Tibial nerve (tissue), 4 donors: ENCODE data around the gene FAM114A1.
A peak's percentile ranks its signal among the peaks of the same experiment; 100 is the strongest.

Experiments
- CTCF ChIP-seq, 5 experiments: fragments of 200-600 bp in 3 of 5; fragments of 450-650 bp in 2 of 5; sonication (generic) in 3 of 5; IDR thresholded peaks; one replicate each; pipeline ENCODE4 v1.5.1; 2016 to 2019; ENCODE audit warnings: antibody characterized with exemption in 5 of 5, mild to moderate bottlenecking in 3 of 5, moderate library complexity in 2 of 5
- EP300 ChIP-seq, 2 donors: sonication (generic); formaldehyde crosslinking; IDR thresholded peaks; one replicate each; pipeline ENCODE4 v1.6.1; 2017; ENCODE audit warnings: antibody characterized with exemption in 2 of 2, mild to moderate bottlenecking in 1 of 2

- TF ChIP-seq CTCF (IDR thresholded peaks at IDR 0.05) = no peak
- peak in 1 of 2 donors; percentile 9 for TF ChIP-seq EP300 (IDR thresholded peaks at IDR 0.05)
Observed at GRCh38 chr4:38866973-38867477, 581 bp upstream of the FAM114A1 start.
